Hematopoietic multipotent progenitor cell treated with erythropoietin and hydrocortisone succinate and interleukin-3 and kit ligand, for 8 days (in vitro differentiated cells): ENCODE results near the gene HK1.
A peak's percentile ranks its signal among the peaks of the same experiment; 100 is the strongest.
"Not testable (repeated sequence)": the region's sequence is repeated elsewhere in the genome, so short reads cannot be mapped to it uniquely, and the experiment has no call there.

Source experiments
- DNase-seq: peaks from one replicate; pipeline ENCODE4 v3.0.0-alpha.2; 2015

The HK1 gene

GRCh38 chr10:69259547-69260243 lies 18.6 kb upstream of the HK1 start:
- no peak for DNase-seq

- DNase-seq: no peak
Observed at GRCh38 chr10:69261184-69261583, 17.1 kb upstream of the HK1 start.

GRCh38 chr10:69262292-69262751 lies 16.0 kb upstream of the HK1 start:
- DNase-seq: no peak

GRCh38 chr10:69265521-69265920 lies 12.8 kb upstream of the HK1 start:
- no peak for DNase-seq

GRCh38 chr10:69268761-69269416 lies 9.4 kb upstream of the HK1 start:
- no peak for DNase-seq

- no peak for DNase-seq
Observed at GRCh38 chr10:69269761-69270160, 8.5 kb upstream of the HK1 start.

GRCh38 chr10:69270990-69271389 lies 7.3 kb upstream of the HK1 start:
- no peak for DNase-seq

GRCh38 chr10:69272624-69273023 lies 5.7 kb upstream of the HK1 start:
- no peak for DNase-seq

GRCh38 chr10:69275444-69275843 lies 2.9 kb upstream of the HK1 start:
- no peak for DNase-seq

- no peak for DNase-seq
Observed at GRCh38 chr10:69276503-69276902, 1.8 kb upstream of the HK1 start.

- DNase-seq: no peak
Observed at GRCh38 chr10:69279110-69279509, 814 bp downstream of the HK1 start.

- no peak for DNase-seq
Observed at GRCh38 chr10:69281507-69282413, 3.5 kb downstream of the HK1 start.

GRCh38 chr10:69284402-69284801 lies 6.1 kb downstream of the HK1 start:
- not testable (repeated sequence) for DNase-seq

GRCh38 chr10:69285699-69286098 lies 7.4 kb downstream of the HK1 start:
- DNase-seq: no peak

- no peak for DNase-seq
Observed at GRCh38 chr10:69287181-69287580, 8.9 kb downstream of the HK1 start.

GRCh38 chr10:69290993-69291392 lies 12.7 kb downstream of the HK1 start:
- no peak for DNase-seq

GRCh38 chr10:69292459-69292858 lies 14.2 kb downstream of the HK1 start:
- peak; percentile 68 for DNase-seq

- no peak for DNase-seq
Observed at GRCh38 chr10:69295027-69295636, 16.8 kb downstream of the HK1 start.

GRCh38 chr10:69303632-69304051 lies 25.3 kb downstream of the HK1 start:
- DNase-seq: peak; percentile 58

- no peak for DNase-seq
Observed at GRCh38 chr10:69306421-69306820, 28.1 kb downstream of the HK1 start.

GRCh38 chr10:69307434-69307833 lies 29.1 kb downstream of the HK1 start:
- DNase-seq: no peak

GRCh38 chr10:69308304-69308703 lies 30.0 kb downstream of the HK1 start:
- DNase-seq: peak; percentile 52

GRCh38 chr10:69311309-69311708 lies 33.0 kb downstream of the HK1 start:
- no peak for DNase-seq
